ENCODE data around the gene S100A11.

DNA sequence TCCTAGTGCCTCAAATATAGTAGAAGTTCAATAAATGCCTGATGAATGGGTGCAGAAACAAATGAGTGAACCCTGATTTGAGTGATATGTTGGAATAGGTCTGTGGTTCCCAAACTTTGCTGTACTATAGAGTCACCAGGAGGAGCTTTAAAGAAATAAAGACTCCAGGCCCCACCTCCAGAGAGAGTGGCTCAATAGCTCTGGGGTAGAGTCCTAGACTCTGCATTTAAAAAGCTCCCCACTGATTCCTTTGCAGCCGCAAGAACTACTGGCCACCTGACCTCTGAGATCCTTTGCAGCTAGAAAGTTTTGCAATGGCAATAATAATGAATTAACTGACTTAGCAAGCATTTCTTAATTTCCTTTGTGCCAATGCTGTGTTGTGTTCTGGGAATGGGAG is 31.1 kb upstream of the S100A11 start:
- TF ChIP-seq, protein P1, sequence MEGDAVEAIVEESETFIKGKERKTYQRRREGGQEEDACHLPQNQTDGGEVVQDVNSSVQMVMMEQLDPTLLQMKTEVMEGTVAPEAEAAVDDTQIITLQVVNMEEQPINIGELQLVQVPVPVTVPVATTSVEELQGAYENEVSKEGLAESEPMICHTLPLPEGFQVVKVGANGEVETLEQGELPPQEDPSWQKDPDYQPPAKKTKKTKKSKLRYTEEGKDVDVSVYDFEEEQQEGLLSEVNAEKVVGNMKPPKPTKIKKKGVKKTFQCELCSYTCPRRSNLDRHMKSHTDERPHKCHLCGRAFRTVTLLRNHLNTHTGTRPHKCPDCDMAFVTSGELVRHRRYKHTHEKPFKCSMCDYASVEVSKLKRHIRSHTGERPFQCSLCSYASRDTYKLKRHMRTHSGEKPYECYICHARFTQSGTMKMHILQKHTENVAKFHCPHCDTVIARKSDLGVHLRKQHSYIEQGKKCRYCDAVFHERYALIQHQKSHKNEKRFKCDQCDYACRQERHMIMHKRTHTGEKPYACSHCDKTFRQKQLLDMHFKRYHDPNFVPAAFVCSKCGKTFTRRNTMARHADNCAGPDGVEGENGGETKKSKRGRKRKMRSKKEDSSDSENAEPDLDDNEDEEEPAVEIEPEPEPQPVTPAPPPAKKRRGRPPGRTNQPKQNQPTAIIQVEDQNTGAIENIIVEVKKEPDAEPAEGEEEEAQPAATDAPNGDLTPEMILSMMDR (conservative IDR thresholded peaks at IDR 0.05; ENCODE audit: low read depth, low read length): no peak
- no peak for TF ChIP-seq EZH2 (IDR thresholded peaks at IDR 0.05; ENCODE audit: low read length, unreplicated experiment)
- no peak for TF ChIP-seq EZH2phosphoT487 (IDR thresholded peaks at IDR 0.05; ENCODE audit: borderline replicate concordance, low read length)
